WERI-Rb-1 (cell line): ENCODE measurements around the gene SLC24A3.

Source experiments
- DNase-seq: peaks from one replicate; pipeline ENCODE4 v3.0.0-alpha.2; 2020
- H3K27ac ChIP-seq: fragments of 250-450 bp; sonication (Bioruptor Pico); 2 replicates; pipeline ENCODE4 v1.5.1; 2020; ENCODE audit warnings: mild to moderate bottlenecking, moderate library complexity
- H3K27me3 ChIP-seq: fragments of 250-450 bp; sonication (Bioruptor Pico); 2 replicates; pipeline ENCODE4 v1.5.1; 2021; ENCODE audit warnings: mild to moderate bottlenecking, low read depth, moderate library complexity; ENCODE audit not compliant: insufficient read depth, severe bottlenecking
- H3K36me3 ChIP-seq: fragments of 250-450 bp; sonication (Bioruptor Pico); 2 replicates; pipeline ENCODE4 v1.5.1; 2020; ENCODE audit warnings: mild to moderate bottlenecking, moderate library complexity
- H3K4me3 ChIP-seq: 2 replicates; pipeline ENCODE4 v1.5.1; 2011; ENCODE audit warnings: low read depth, mild to moderate bottlenecking, control low read depth, low read length
- H3K9me3 ChIP-seq: fragments of 250-450 bp; sonication (Bioruptor Pico); 2 replicates; pipeline ENCODE4 v1.5.1; 2021; ENCODE audit warnings: mild to moderate bottlenecking, moderate library complexity; ENCODE audit not compliant: severe bottlenecking
- TF ChIP-seq, protein P1 (sequence below): IDR thresholded peaks from 2 replicates; pipeline ENCODE4 v1.5.1; 2011; ENCODE audit warnings: low read depth, mild to moderate bottlenecking, control low read depth, inconsistent platforms, low read length

The SLC24A3 gene

DNA sequence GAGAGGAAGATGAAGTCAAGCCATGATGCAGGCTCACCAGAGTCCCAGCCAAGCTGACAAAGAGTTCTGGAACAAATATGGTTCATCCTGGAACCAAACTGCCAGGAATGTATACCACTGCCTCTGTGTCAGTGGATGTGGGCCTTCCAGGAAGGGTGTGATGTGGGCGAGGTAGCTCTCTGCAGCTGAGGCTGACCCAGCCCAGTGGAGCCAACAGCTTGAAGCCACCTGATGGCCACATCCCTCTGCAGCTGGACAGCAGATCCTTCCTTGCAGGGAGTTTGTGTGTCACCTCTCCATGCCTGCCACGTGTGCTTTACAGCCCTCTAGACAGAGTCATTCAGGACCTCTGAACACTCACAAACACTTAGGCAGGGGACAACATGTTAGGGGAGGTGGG, 403.6 kb downstream of the SLC24A3 start:
- peaks cover 66% of the 10 kb centered on the region for H3K27me3 ChIP-seq
- DNase-seq, result no peak
- TF ChIP-seq, protein P1, sequence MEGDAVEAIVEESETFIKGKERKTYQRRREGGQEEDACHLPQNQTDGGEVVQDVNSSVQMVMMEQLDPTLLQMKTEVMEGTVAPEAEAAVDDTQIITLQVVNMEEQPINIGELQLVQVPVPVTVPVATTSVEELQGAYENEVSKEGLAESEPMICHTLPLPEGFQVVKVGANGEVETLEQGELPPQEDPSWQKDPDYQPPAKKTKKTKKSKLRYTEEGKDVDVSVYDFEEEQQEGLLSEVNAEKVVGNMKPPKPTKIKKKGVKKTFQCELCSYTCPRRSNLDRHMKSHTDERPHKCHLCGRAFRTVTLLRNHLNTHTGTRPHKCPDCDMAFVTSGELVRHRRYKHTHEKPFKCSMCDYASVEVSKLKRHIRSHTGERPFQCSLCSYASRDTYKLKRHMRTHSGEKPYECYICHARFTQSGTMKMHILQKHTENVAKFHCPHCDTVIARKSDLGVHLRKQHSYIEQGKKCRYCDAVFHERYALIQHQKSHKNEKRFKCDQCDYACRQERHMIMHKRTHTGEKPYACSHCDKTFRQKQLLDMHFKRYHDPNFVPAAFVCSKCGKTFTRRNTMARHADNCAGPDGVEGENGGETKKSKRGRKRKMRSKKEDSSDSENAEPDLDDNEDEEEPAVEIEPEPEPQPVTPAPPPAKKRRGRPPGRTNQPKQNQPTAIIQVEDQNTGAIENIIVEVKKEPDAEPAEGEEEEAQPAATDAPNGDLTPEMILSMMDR, result no peak
- no peak overlapping the region for H3K27ac ChIP-seq
- H3K4me3 ChIP-seq, result no peak overlapping the region
- no peaks in the 10 kb centered on the region for H3K9me3 ChIP-seq
- no peaks in the 10 kb centered on the region for H3K36me3 ChIP-seq

DNA sequence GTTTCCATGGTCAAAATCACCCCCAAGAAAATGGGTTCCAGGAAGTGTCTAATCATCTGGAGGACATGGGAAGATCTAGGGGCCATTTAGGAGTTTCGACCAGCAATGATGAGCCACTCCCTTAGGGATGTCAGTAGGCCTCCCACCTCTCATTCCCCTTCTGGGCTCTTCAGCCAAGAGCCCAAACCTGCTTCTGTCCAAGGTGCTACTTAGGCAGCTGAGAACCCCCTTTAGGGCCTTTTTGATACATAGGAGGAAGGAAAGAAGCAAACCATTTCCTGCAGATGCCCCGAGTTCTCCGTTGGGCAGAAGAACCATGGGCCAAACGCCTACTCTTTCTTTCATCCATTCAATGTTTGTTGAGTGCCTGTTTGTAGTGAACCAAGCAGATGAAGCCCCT, 404.2 kb downstream of the SLC24A3 start:
- TF ChIP-seq, protein P1, result no peak
- no peak for DNase-seq
- no peak overlapping the region for H3K27ac ChIP-seq
- H3K4me3 ChIP-seq, result no peak overlapping the region
- H3K36me3 ChIP-seq, result no peaks in the 10 kb centered on the region
- H3K27me3 ChIP-seq, result peaks cover 64% of the 10 kb centered on the region
- H3K9me3 ChIP-seq, result no peaks in the 10 kb centered on the region

DNA sequence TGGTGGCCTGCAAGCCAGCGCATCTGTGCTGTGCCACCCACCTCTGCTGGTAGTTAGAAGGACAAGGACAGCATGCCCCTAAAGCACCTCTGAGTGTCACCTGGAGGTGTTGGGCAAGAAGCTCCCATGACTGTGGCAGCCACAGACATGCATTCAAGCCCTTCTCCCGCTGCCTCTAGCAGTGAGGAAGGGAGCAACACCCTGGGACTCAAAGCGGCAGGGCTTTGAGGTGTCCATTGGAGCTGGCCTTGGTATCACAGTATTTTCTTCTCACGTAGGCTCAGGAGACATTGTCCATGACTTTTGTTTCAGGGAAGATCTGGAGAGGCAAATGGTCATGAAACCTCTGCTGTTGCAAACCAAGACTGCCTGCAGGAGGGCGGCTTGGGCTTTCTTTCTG, 404.8 kb downstream of the SLC24A3 start:
- H3K9me3 ChIP-seq, result no peaks in the 10 kb centered on the region

DNA sequence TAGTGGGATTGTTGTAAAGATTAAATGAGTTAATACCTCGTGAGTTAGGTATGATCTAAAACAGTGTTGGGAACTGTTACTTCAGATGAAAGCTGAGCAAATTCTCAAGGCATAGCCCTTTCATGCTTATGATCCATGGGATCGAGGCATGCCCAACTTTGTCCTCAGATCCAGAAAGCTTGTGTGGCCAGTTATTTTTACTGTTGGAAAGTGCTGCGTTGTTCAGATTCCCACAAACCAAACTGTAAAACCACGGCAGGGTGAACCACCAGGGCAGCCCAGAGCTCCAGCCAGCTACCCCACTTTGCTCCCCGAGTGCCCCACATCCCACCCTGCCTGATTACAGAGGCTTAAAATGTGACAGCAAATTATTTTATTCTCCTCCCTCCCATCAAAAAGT, 406.3 kb downstream of the SLC24A3 start:
- Histone ChIP-seq H3K36me3 (no peaks in the 10 kb centered on the region), H3K4me3 (no peak overlapping the region), H3K27ac (no peak overlapping the region), H3K27me3 (peaks cover 62% of the 10 kb centered on the region), H3K9me3 (no peaks in the 10 kb centered on the region)
- DNase-seq, result no peak
- TF ChIP-seq, protein P1, result no peak

More for the DNA sequence above, 404.8 kb downstream of the SLC24A3 start:
- no peaks in the 10 kb centered on the region for H3K36me3 ChIP-seq
- no peak overlapping the region for H3K4me3 ChIP-seq
- peaks cover 66% of the 10 kb centered on the region for H3K27me3 ChIP-seq
- no peak for DNase-seq
- TF ChIP-seq, protein P1, result no peak
- no peak overlapping the region for H3K27ac ChIP-seq

DNA sequence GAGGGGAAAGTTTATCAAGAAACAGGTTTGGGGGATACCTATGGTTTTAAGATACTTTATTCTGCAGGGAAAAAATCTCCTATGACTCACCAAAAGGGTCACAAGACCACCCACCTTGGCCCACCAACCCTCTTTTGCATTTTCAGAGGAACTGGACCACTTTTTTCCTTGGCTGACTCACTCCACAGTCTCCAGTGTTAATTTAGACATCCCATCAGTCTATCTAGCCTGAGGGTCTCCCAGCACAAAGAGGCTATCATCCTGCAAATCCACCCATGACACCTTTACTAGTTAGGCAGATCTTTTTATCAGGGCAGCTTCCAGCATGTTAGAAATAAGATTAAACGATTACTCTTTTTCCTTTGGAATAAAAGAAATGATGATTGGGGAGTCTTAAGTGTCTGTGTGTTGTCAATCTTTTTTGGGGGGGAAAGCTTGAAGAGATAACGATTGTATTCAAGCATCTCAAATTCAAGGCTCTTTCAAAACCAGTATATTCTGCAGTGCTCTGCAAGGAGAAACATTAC, 407.5 kb downstream of the SLC24A3 start:
- DNase-seq, result no peak
- Histone ChIP-seq H3K4me3 (no peak overlapping the region), H3K27ac (no peak overlapping the region), H3K27me3 (peaks cover 67% of the 10 kb centered on the region), H3K9me3 (no peaks in the 10 kb centered on the region), H3K36me3 (no peaks in the 10 kb centered on the region)
- TF ChIP-seq, protein P1, result no peak

DNA sequence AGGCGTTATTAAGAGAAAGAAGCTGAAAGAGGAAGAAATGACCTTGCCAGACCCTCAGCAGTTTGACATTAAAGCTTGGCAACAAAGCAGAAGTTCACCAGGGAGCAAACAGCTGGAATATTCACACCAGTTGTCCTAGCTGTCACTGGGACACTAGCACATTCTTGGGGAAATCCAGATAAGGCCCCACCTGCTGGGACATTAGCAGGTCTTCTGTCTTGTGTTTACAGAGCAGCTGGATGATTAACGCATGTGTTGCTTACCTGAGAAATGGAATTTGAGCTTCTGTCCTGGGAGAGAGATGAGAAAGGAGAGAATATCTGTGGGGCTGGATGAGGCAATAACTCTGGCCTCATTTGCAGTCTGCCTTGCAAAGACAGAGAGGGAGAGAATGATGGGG, 408.0 kb downstream of the SLC24A3 start:
- no peak overlapping the region for H3K4me3 ChIP-seq
- TF ChIP-seq, protein P1, result no peak
- no peak overlapping the region for H3K27ac ChIP-seq
- no peaks in the 10 kb centered on the region for H3K36me3 ChIP-seq
- H3K9me3 ChIP-seq, result no peaks in the 10 kb centered on the region
- no peak for DNase-seq
- peaks cover 69% of the 10 kb centered on the region for H3K27me3 ChIP-seq
